CMK (cell line): ENCODE measurements around the gene CREB5.
"Not testable (repeated sequence)": the region's sequence is repeated elsewhere in the genome, so short reads cannot be mapped to it uniquely, and the experiment has no call there.

Experiments
- DNase-seq: peaks from one replicate; pipeline ENCODE4 v3.0.0-alpha.2; 2010; ENCODE audit warnings: low read depth

CREB5 gene

GRCh38 chr7:28611399-28611897 lies 199.1 kb downstream of the CREB5 start:
- not testable (repeated sequence) for DNase-seq

- no peak for DNase-seq
Measured at GRCh38 chr7:28613262-28613661, 200.9 kb downstream of the CREB5 start.

DNA sequence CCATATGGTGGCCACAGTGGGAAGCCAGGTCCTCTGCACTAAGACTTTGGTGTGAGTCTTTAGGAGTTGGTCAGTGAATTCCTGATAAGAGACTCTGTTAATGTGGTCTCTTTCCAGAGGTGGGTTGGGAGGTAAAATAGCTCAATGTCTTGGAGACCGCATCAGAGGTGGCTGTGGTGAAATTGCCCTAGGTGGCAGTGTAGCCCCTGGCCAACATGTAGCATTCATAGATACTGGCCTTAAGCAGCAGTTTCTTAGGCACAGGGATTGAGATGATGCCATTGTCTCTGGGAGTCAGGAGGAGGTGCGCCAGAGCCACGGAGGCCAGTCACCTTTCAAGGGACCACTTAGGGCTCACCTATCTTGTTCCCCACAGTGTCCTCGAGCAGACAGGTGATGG lies 202.8 kb downstream of the CREB5 start:
- DNase-seq = no peak

DNA sequence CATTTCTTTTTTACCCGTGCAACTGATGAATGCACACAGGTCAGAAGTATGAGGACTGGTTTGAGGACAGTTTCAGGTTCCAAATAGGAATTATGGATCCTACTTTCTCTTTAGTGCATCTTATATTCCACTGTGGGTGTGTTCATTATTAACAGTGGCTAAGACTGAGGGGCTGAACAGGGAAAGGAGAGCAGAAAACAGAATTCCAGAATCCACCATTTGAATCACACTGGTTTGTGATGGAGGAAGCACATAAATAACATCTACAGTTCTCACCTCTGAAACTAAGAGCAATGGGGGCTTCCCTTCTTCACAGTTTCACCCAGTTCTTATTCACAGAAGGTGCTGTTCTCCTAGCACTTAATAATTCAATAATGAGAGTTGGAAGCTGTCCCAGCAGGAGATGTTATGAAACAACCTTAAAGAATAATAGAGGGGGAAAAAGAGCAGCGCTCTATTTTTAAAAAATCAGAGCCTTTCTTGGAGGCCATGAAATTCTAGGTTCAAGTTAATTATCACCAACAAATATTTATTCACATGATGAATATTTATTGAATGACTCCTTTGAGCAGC lies 205.1 kb downstream of the CREB5 start:
- no peak for DNase-seq

- DNase-seq = no peak
Measured at GRCh38 chr7:28618383-28618782, 206.1 kb downstream of the CREB5 start.

- DNase-seq = no peak
Measured at GRCh38 chr7:28619256-28619655, 206.9 kb downstream of the CREB5 start.

- no peak for DNase-seq
Measured at GRCh38 chr7:28621369-28621841, 209.1 kb downstream of the CREB5 start.

DNA sequence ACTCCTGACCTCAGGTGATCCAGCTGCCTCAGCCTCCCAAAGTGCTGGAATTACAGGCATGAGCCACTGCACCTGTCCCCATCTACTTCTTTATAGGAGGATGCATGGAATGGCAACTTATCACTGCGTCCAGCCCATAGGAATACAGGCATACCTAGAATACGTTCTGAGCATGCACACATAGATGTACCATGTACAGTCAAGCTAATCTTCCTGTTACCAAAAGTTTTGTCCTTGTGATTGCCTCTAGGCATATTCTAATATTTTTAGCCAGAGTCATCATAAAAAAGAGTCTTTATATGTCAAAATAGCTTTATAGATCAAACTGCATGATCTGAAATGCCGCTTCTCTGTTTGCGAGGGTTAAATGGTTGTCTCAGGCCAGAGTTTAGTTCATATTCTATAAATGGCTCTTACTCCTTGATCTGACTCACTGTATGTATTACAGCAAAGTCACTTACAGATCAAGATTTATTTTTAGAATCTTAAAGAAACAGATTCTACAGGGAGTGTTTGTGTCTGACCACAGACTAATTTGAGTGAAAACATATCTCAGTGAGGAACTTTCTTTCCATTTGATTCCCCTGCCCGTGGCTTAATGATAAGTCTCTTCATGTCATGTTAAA lies 210.9 kb downstream of the CREB5 start:
- no peak for DNase-seq

DNA sequence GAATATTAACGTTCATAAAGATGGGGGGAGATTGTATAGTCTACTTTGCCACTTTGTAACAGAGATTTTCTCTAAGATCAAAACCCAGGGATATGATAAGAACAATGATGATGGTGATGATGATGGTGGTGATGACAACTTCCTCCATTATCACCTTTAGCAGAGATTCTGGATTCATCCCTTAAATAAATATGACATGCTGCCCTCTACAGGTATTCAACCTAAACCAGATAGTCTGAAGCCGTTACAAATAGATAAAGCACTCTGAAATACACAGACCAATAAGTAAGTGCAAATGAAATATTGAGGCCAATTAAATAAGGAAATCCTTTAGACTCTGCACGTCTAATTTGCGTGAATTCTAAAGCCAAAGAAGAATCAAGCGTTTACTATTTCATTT lies 211.5 kb downstream of the CREB5 start:
- DNase-seq = no peak

- no peak for DNase-seq
Measured at GRCh38 chr7:28625432-28625831, 213.1 kb downstream of the CREB5 start.

DNA sequence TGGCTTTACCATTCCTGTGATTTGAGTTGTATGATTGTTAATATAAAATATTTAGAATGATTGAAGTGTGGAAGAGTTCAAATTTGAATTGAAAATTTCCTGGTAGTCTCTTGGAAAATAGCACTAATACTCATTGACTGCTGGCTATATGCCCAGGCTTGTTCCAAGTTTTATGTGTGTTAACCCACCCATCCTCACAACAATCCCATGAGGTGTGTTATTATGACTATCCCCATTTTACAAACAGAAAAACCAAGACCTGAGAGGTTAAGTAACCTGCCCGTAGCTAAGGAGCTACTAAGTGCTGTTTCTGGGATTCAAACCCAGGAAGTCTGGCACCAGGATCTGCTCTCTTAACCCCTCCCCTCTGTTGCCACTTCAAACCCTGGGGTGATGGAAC lies 213.9 kb downstream of the CREB5 start:
- no peak for DNase-seq

- DNase-seq = no peak
Measured at GRCh38 chr7:28626624-28627262, 214.4 kb downstream of the CREB5 start.

GRCh38 chr7:28627263-28627653 lies 214.9 kb downstream of the CREB5 start:
- DNase-seq = no peak

GRCh38 chr7:28627896-28628295 lies 215.6 kb downstream of the CREB5 start:
- no peak for DNase-seq

DNA sequence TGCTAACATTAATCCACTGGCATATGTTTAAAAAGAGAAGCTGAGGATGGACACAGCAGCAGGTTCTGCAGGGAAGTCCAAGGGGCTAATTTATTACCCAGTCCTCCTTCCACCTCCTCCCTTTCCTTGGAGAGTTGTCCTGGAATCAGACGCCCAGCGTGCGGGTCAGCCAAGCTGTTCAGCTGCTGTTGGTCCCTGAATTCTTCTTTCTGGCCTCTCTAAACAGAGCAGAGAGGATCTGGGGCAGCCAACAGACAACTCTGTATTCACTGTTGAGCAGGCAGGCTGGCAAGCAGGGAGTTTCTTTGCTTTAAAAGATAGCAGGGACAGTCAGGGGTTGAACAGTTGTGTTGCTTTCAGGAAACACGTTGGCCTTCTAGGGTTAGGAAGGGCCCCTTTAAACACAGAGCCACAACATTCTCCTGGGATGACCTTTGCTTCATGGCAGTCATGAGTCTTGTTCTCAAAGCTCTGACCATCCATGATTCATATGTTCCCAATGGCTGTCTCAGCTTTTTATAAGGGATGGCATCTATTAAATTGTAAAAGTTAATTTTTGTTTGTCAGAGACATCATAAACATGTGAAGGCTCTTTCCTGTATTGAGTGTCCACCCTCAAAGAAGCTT lies 217.0 kb downstream of the CREB5 start:
- DNase-seq = no peak

GRCh38 chr7:28630350-28630749 lies 218.0 kb downstream of the CREB5 start:
- DNase-seq = no peak

DNA sequence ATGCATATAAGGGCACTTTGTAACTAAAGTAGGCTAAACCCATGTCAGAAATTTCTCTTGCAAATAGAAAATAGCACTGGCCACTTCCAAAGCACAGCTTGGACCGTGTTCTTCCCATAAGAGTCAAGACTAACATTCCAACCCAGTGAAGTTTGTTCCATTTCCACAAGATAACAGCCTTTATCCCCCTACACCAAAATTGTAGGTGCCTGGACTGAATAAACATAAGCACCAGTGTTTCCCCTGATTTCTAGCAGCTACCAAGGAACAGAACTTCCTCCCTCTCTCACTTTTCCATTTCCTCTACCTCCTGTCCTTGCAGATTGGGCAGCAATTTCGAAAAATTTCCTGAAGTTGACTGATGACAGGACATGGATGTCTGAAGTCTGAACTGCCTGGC lies 219.7 kb downstream of the CREB5 start:
- no peak for DNase-seq

DNA sequence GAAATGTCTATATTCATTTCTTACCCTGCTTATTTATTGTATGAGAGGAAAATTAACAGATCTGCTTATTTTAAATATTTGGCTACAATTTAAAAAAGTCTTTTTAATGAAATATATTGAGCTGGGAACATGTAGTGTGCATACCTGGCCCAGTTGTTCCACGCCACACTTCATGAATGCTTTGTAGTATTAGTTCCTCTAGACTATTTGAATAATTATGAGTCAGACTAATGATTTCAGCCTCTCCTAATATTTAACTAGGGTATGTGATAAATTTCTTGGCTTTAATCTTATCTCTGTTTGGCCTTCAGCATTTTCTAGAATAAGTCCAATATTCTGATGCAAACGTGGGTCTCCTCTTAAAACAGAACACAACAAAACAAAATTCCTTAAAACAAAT lies 226.6 kb downstream of the CREB5 start:
- no peak for DNase-seq

GRCh38 chr7:28640001-28640400 lies 227.7 kb downstream of the CREB5 start:
- no peak for DNase-seq

GRCh38 chr7:28641752-28642545 lies 229.6 kb downstream of the CREB5 start:
- DNase-seq = no peak

GRCh38 chr7:28643188-28643569 lies 230.9 kb downstream of the CREB5 start:
- no peak for DNase-seq
